Esophagus squamous epithelium (tissue), 5 donors: ENCODE measurements around the gene SNAPC2. TPM values are rescaled to one million over a fixed set of nuclear protein-coding genes. Genes with fewer than 3 reads are reported as not detected.
"Not testable (repeated sequence)": the region's sequence is repeated elsewhere in the genome, so short reads cannot be mapped to it uniquely, and the experiment has no call there.

Experiments
- DNase-seq: peaks from one replicate; lab custom pipeline; 2025; lab: John Stamatoyannopoulos, UW
- H3K27ac ChIP-seq, 4 donors: fragments of 200-600 bp; sonication (generic); one replicate each; pipeline ENCODE4 v1.5.1; 2016 to 2019; ENCODE audit warnings: mild to moderate bottlenecking in 1 of 4
- H3K27me3 ChIP-seq, 4 donors: fragments of 200-600 bp; sonication (generic); 1 replicate in 3 of 4; 2 replicates in 1 of 4; pipeline versions ENCODE4 v1.5.1 to v1.6.0; 2017 to 2021; ENCODE audit warnings: antibody characterized with exemption in 1 of 4
- H3K36me3 ChIP-seq, 3 donors: fragments of 200-600 bp; sonication (generic); one replicate each; pipeline ENCODE4 v1.5.1; 2016 to 2019
- H3K4me1 ChIP-seq, 3 donors: fragments of 200-600 bp; sonication (generic); one replicate each; pipeline ENCODE4 v1.5.1; 2017 to 2019
- H3K4me3 ChIP-seq, 4 donors: fragments of 200-600 bp; sonication (generic); 1 replicate in 3 of 4; 2 replicates in 1 of 4; pipeline ENCODE4 v1.5.1; 2016 to 2019; ENCODE audit warnings: mild to moderate bottlenecking in 2 of 4, moderate library complexity in 1 of 4
- H3K9me3 ChIP-seq, 3 donors: fragments of 200-600 bp; sonication (generic); one replicate each; pipeline ENCODE4 v1.5.1; 2016 to 2019
- CTCF ChIP-seq, 6 experiments: fragments of 450-650 bp in 4 of 6; fragments of 200-600 bp in 2 of 6; sonication (generic) in 2 of 6; IDR thresholded peaks; one replicate each; pipeline ENCODE4 v1.5.1; 2016 to 2019; ENCODE audit warnings: antibody characterized with exemption in 6 of 6, mild to moderate bottlenecking in 4 of 6, moderate library complexity in 4 of 6
- POLR2A ChIP-seq, 4 donors: fragments of 450-650 bp; IDR thresholded peaks; one replicate each; pipeline ENCODE4 v1.6.1; 2017; ENCODE audit warnings: antibody characterized with exemption in 4 of 4, mild to moderate bottlenecking in 4 of 4, moderate library complexity in 3 of 4
- WGBS, 2 donors: methylation state at CpG; one replicate each; pipeline ENCODE4 v1.1.5; 2018; 5-methylcytosine and 5-hydroxymethylcytosine counted together
- intact Hi-C: fragments of 100-400 bp; cut with DNase I; formaldehyde crosslinking; loops from one replicate; pipeline ENCODE4 v1.15.0; 2022
- total RNA-seq, 4 donors: library from RNA; depleted of rRNA; stranded (reverse); fragments of >200 nt; gene quantifications; one replicate each; pipeline ENCODE4 v1.1.0, GENCODE V29; 2016
- donor health status: DM: yes; HTN: yes; CAD: no.

SNAPC2 gene
- total RNA-seq, 4 donors from 2014 or later: 6.2 to 10.9 (median 6.4) TPM

GRCh38 chr19:7915250-7916102, 4.7 kb upstream of the SNAPC2 start:
- H3K27ac ChIP-seq: no peak overlapping the region
- TF ChIP-seq POLR2A (IDR thresholded peaks at IDR 0.05): no peak
- TF ChIP-seq CTCF (IDR thresholded peaks at IDR 0.05): no peak
- peak overlapping the region in 1 of 4 donors; percentile 65 for H3K4me3 ChIP-seq
- H3K9me3 ChIP-seq: no peaks in the 10 kb centered on the region
- 40 to 51% methylated on average over 12 to 14 of the region's 24 CpGs for WGBS, 2 donors
- peaks cover 30 to 49% (median 31%) of the 10 kb centered on the region in 3 donors for H3K4me1 ChIP-seq
- peaks cover 19 to 64% (median 24%) of the 10 kb centered on the region in 4 donors for H3K27me3 ChIP-seq
- peaks cover 24 to 34% (median 24%) of the 10 kb centered on the region in 3 donors for H3K36me3 ChIP-seq
- intact Hi-C loops: no loop called here
- no peak for DNase-seq

GRCh38 chr19:7916103-7916954, 3.8 kb upstream of the SNAPC2 start:
- Histone ChIP-seq H3K4me1 (peaks cover 34 to 55% (median 35%) of the 10 kb centered on the region in 3 donors), H3K36me3 (peaks cover 15 to 25% (median 16%) of the 10 kb centered on the region in 3 donors), H3K27me3 (peaks cover 19 to 64% (median 24%) of the 10 kb centered on the region in 4 donors), H3K4me3 (peak overlapping the region; percentile 12 to 65 (median 31)), H3K27ac (peak overlapping the region in 2 of 4 donors; percentile 60 to 73), H3K9me3 (no peaks in the 10 kb centered on the region)
- peak in 1 of 6 experiments; percentile 10 for TF ChIP-seq CTCF (IDR thresholded peaks at IDR 0.05)
- no peak for TF ChIP-seq POLR2A (IDR thresholded peaks at IDR 0.05)
- 12% methylated on average over 3 of the region's 104 CpGs; no CpG with 5 or more reads in 1 of the 2 donors for WGBS, 2 donors
- intact Hi-C loops: no loop called here
- DNase-seq: no peak

- peaks cover 19 to 64% (median 24%) of the 10 kb centered on the region in 4 donors for H3K27me3 ChIP-seq
- no peaks in the 10 kb centered on the region for H3K9me3 ChIP-seq
- no peak for DNase-seq
- TF ChIP-seq CTCF (IDR thresholded peaks at IDR 0.05): peak in 1 of 6 experiments; percentile 5
- TF ChIP-seq POLR2A (IDR thresholded peaks at IDR 0.05): no peak
- intact Hi-C loops: no loop called here
- 0 to 8% methylated on average over 2 to 6 of the region's 12 CpGs for WGBS, 2 donors
- peaks cover 10 to 24% (median 11%) of the 10 kb centered on the region in 3 donors for H3K36me3 ChIP-seq
- peak overlapping the region in 3 of 4 donors; percentile 9 to 73 (median 60) for H3K27ac ChIP-seq
- peak overlapping the region; percentile 12 to 65 (median 31) for H3K4me3 ChIP-seq
- peaks cover 40 to 61% (median 41%) of the 10 kb centered on the region in 3 donors for H3K4me1 ChIP-seq
These were observed 3.2 kb upstream of the SNAPC2 start for GRCh38 chr19:7916955-7917266.

GRCh38 chr19:7917267-7918061, 2.7 kb upstream of the SNAPC2 start:
- H3K27me3 ChIP-seq: peaks cover 19 to 64% (median 24%) of the 10 kb centered on the region in 4 donors
- H3K4me3 ChIP-seq: peak overlapping the region in 3 of 4 donors; percentile 21 to 65 (median 43)
- intact Hi-C loops: no loop called here
- TF ChIP-seq POLR2A (IDR thresholded peaks at IDR 0.05): no peak
- peak in 5 of 6 experiments; percentile 26 to 47 (median 39) for TF ChIP-seq CTCF (IDR thresholded peaks at IDR 0.05)
- peaks cover 42 to 66% (median 45%) of the 10 kb centered on the region in 3 donors for H3K4me1 ChIP-seq
- no peak for DNase-seq
- H3K36me3 ChIP-seq: peaks cover 6 to 24% (median 6%) of the 10 kb centered on the region in 3 donors
- H3K27ac ChIP-seq: peak overlapping the region in 3 of 4 donors; percentile 9 to 73 (median 60)
- 6 to 20% methylated on average over 2 to 14 of the region's 71 CpGs for WGBS, 2 donors
- no peaks in the 10 kb centered on the region for H3K9me3 ChIP-seq

GRCh38 chr19:7918062-7918614, 2.0 kb upstream of the SNAPC2 start:
- Histone ChIP-seq H3K36me3 (peaks cover 0 to 24% (median 9%) of the 10 kb centered on the region in 3 donors), H3K27me3 (peaks cover 19 to 62% (median 24%) of the 10 kb centered on the region in 4 donors), H3K4me1 (peaks cover 42 to 73% (median 45%) of the 10 kb centered on the region in 3 donors), H3K27ac (peak overlapping the region in 2 of 4 donors; percentile 60 to 73), H3K4me3 (peak overlapping the region in 2 of 4 donors; percentile 43 to 65)
- H3K9me3 ChIP-seq, intact Hi-C loops, DNase-seq: not testable (repeated sequence)
- WGBS, 2 donors: 27 to 44% methylated on average over 10 to 19 of the region's 29 CpGs
